ENCODE data around the gene ZBTB2. TPM values are rescaled to one million over a fixed set of nuclear protein-coding genes. Genes with fewer than 3 reads are reported as not detected.

The ZBTB2 gene
- total RNA-seq, 1 experiment from 2014 or later: 16.2 TPM

DNA sequence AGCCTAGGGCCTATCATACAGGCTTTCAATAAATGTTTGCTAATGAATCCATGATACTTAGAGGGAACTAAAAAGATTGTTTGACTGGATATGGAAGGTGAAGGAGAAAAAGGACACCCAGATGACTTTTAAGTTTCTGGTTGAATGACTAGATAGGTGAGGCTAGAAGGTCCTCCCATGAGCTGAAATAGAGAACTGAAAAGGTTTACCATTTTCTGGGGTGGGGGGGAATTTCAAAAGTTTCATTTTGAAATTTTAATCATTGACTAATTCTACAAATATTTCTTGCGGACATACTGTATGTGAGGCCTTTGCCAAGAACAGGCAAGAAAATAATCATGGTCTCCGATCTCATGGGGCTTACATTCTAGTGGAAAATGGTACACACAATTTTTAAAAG lies 17.9 kb upstream of the ZBTB2 start:
- ChIA-PET POLR2A (interaction anchor here (0.6 kb wide), 1 partner anchor 84 kb away, joined by 9 read pairs; no protein-coding TSS in a partner anchor), CTCF (no interaction called here)
- H3K4me3 ChIP-seq (ENCODE audit: low read depth in 2 of 2, low read length in 2 of 2): no peak overlapping the region
- no peak for DNase-seq (ENCODE audit: low read depth, low spot score)
- no peak for ATAC-seq
- no peaks in the 10 kb centered on the region for H3K27me3 ChIP-seq (ENCODE audit: control insufficient read depth, insufficient read depth, low read length)
- intact Hi-C loops (cut with micrococcal nuclease; ENCODE audit: unreplicated experiment): no loop called here
- peaks cover 2% of the 10 kb centered on the region; the same call in 1 of the 2 replicates for H3K36me3 ChIP-seq (ENCODE audit: control insufficient read depth, insufficient read depth, low read length)
- no peak for TF ChIP-seq SIN3A (IDR thresholded peaks at IDR 0.05; ENCODE audit: borderline replicate concordance, insufficient read depth, low read depth, low read length)
- TF ChIP-seq, protein P1, sequence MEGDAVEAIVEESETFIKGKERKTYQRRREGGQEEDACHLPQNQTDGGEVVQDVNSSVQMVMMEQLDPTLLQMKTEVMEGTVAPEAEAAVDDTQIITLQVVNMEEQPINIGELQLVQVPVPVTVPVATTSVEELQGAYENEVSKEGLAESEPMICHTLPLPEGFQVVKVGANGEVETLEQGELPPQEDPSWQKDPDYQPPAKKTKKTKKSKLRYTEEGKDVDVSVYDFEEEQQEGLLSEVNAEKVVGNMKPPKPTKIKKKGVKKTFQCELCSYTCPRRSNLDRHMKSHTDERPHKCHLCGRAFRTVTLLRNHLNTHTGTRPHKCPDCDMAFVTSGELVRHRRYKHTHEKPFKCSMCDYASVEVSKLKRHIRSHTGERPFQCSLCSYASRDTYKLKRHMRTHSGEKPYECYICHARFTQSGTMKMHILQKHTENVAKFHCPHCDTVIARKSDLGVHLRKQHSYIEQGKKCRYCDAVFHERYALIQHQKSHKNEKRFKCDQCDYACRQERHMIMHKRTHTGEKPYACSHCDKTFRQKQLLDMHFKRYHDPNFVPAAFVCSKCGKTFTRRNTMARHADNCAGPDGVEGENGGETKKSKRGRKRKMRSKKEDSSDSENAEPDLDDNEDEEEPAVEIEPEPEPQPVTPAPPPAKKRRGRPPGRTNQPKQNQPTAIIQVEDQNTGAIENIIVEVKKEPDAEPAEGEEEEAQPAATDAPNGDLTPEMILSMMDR (IDR thresholded peaks at IDR 0.05): no peak
- H3K9me3 ChIP-seq (ENCODE audit: control insufficient read depth, insufficient read depth, low read depth, low read length): no peaks in the 10 kb centered on the region
- BruUV-seq (replicated peaks): TSS peak; percentile 23
- H3K4me1 ChIP-seq (ENCODE audit: control insufficient read depth, insufficient read depth, low read length): no peaks in the 10 kb centered on the region
- in situ Hi-C loops (cut with HindIII; ENCODE audit: low pct_unique_long_range_greater_than_20kb, low sequenced_read_pairs): no loop called here
- no peak overlapping the region for H3K27ac ChIP-seq (ENCODE audit: low read length)

DNA sequence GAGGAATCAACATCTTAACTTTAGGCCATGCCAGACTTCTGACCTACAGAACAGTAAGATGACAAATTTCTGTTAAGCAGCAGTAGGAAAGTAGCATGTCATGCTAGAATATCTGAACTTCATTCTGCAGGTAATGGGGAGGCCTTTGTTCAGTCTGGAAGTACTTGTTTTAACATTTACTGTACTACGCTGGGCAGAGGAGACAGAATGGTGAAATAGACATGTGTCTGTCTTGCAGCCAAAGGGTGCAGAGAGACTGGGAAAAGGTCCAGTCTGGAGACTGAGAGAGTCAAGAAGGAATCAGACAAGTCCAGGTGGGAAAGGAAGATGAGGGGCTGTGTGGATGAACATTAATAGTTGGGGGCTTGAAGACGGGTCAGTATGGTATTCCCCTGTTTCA lies 17.5 kb upstream of the ZBTB2 start:
- H3K27me3 ChIP-seq (ENCODE audit: control insufficient read depth, insufficient read depth, low read length): no peaks in the 10 kb centered on the region
- no peak for DNase-seq (ENCODE audit: low read depth, low spot score)
- H3K27ac ChIP-seq (ENCODE audit: low read length): no peak overlapping the region
- peak; percentile 53; the same call in 1 of the 2 replicates for TF ChIP-seq POLR2AphosphoS5 (IDR thresholded peaks at IDR 0.05; ENCODE audit: low read depth, low read length)
- TF ChIP-seq, protein P1 (IDR thresholded peaks at IDR 0.05): no peak
- TF ChIP-seq TCF7L2 (IDR thresholded peaks at IDR 0.05; ENCODE audit: low read depth, low read length): no peak
- TF ChIP-seq, protein P2, sequence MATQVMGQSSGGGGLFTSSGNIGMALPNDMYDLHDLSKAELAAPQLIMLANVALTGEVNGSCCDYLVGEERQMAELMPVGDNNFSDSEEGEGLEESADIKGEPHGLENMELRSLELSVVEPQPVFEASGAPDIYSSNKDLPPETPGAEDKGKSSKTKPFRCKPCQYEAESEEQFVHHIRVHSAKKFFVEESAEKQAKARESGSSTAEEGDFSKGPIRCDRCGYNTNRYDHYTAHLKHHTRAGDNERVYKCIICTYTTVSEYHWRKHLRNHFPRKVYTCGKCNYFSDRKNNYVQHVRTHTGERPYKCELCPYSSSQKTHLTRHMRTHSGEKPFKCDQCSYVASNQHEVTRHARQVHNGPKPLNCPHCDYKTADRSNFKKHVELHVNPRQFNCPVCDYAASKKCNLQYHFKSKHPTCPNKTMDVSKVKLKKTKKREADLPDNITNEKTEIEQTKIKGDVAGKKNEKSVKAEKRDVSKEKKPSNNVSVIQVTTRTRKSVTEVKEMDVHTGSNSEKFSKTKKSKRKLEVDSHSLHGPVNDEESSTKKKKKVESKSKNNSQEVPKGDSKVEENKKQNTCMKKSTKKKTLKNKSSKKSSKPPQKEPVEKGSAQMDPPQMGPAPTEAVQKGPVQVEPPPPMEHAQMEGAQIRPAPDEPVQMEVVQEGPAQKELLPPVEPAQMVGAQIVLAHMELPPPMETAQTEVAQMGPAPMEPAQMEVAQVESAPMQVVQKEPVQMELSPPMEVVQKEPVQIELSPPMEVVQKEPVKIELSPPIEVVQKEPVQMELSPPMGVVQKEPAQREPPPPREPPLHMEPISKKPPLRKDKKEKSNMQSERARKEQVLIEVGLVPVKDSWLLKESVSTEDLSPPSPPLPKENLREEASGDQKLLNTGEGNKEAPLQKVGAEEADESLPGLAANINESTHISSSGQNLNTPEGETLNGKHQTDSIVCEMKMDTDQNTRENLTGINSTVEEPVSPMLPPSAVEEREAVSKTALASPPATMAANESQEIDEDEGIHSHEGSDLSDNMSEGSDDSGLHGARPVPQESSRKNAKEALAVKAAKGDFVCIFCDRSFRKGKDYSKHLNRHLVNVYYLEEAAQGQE (IDR thresholded peaks at IDR 0.05; ENCODE audit: insufficient read depth in 1 of 2, low read depth in 2 of 2, low read length in 1 of 2): no peak
- peaks cover 4% of the 10 kb centered on the region; the same call in 1 of the 2 replicates for H3K36me3 ChIP-seq (ENCODE audit: control insufficient read depth, insufficient read depth, low read length)
- ATAC-seq: no peak
- ChIA-PET CTCF (no interaction called here), POLR2A (interaction anchor here (0.6 kb wide), 1 partner anchor 84 kb away, joined by 9 read pairs; no protein-coding TSS in a partner anchor)
- intact Hi-C loops (cut with micrococcal nuclease; ENCODE audit: unreplicated experiment) (no loop called here), in situ Hi-C loops (cut with HindIII; ENCODE audit: low pct_unique_long_range_greater_than_20kb, low sequenced_read_pairs) (no loop called here)
- H3K9me3 ChIP-seq (ENCODE audit: control insufficient read depth, insufficient read depth, low read depth, low read length): no peaks in the 10 kb centered on the region
- H3K4me3 ChIP-seq (ENCODE audit: low read depth in 2 of 2, low read length in 2 of 2): no peak overlapping the region
- BruUV-seq (replicated peaks): no TSS peak
- H3K4me1 ChIP-seq (ENCODE audit: control insufficient read depth, insufficient read depth, low read length): no peaks in the 10 kb centered on the region
